Stomach smooth muscle (tissue), 2 donors: ENCODE measurements around the gene MSL3.

Source experiments
- H3K27ac ChIP-seq: one replicate; pipeline ENCODE4 v1.7.0; 2013; ENCODE audit warnings: mild to moderate bottlenecking, low read length, inconsistent platforms
- H3K27me3 ChIP-seq, 2 donors: one replicate each; pipeline ENCODE4 v1.7.0; 2013; ENCODE audit warnings: low read length in 2 of 2; ENCODE audit not compliant: insufficient read depth in 2 of 2, control insufficient read depth in 1 of 2
- H3K36me3 ChIP-seq, 2 donors: one replicate each; pipeline ENCODE4 v1.7.0; 2013; ENCODE audit warnings: low read length in 2 of 2; ENCODE audit not compliant: control insufficient read depth in 2 of 2, insufficient read depth in 2 of 2
- H3K4me1 ChIP-seq: one replicate; pipeline ENCODE4 v1.7.0; 2013; ENCODE audit warnings: low read length; ENCODE audit not compliant: control insufficient read depth, insufficient read depth
- H3K4me3 ChIP-seq, 2 donors: one replicate each; pipeline ENCODE4 v1.7.0; 2013; ENCODE audit warnings: low read length in 2 of 2
- H3K9ac ChIP-seq, 2 donors: one replicate each; pipeline ENCODE4 v1.7.0; 2013; ENCODE audit warnings: low read length in 2 of 2, mild to moderate bottlenecking in 1 of 2
- H3K9me3 ChIP-seq, 2 donors: one replicate each; pipeline ENCODE4 v1.7.0; 2013; ENCODE audit warnings: low read length in 2 of 2; ENCODE audit not compliant: control insufficient read depth in 2 of 2
- donor health status: healthy.
- donor health status: Pancreatic carcinoma.

MSL3 gene

GRCh38 chrX:11757719-11758399 is at the start of gene MSL3:
TSS of gene MSL3 (plus strand) at chrX:11758237. CDS start at chrX:11758264, 27 bp downstream.
- peaks cover 4% of the 10 kb centered on the region for H3K4me1 ChIP-seq
- H3K4me3 ChIP-seq: peak within 1 kb of the TSS; percentile 58 to 87
- H3K27ac ChIP-seq: peak within 1 kb of the TSS; percentile 77
- H3K9me3 ChIP-seq: no peaks in the 10 kb centered on the region
- H3K9ac ChIP-seq: peak within 1 kb of the TSS; percentile 73 to 74
- H3K27me3 ChIP-seq: peaks cover 0 to 6% of the 10 kb centered on the region in 2 donors
- H3K36me3 ChIP-seq: peaks cover 2 to 4% of the 10 kb centered on the region in 2 donors

GRCh38 chrX:11722304-11722703 is 35.7 kb upstream of the MSL3 start:
- Histone ChIP-seq H3K9ac (no peak overlapping the region), H3K4me1 (peaks cover 2% of the 10 kb centered on the region), H3K27ac (no peak overlapping the region), H3K4me3 (no peak overlapping the region), H3K27me3 (no peaks in the 10 kb centered on the region), H3K9me3 (no peaks in the 10 kb centered on the region), H3K36me3 (no peaks in the 10 kb centered on the region)

GRCh38 chrX:11724122-11725017 is 33.7 kb upstream of the MSL3 start:
- Histone ChIP-seq H3K4me3 (peak overlapping the region in 1 of 2 donors; percentile 47), H3K27ac (no peak overlapping the region), H3K4me1 (peaks cover 2% of the 10 kb centered on the region), H3K9ac (no peak overlapping the region), H3K9me3 (no peaks in the 10 kb centered on the region), H3K36me3 (no peaks in the 10 kb centered on the region), H3K27me3 (no peaks in the 10 kb centered on the region)

- H3K27me3 ChIP-seq: no peaks in the 10 kb centered on the region
- H3K27ac ChIP-seq: no peak overlapping the region
- no peaks in the 10 kb centered on the region for H3K36me3 ChIP-seq
- peaks cover 2% of the 10 kb centered on the region for H3K4me1 ChIP-seq
- H3K4me3 ChIP-seq: no peak overlapping the region
- H3K9me3 ChIP-seq: no peaks in the 10 kb centered on the region
- H3K9ac ChIP-seq: no peak overlapping the region
Observed at GRCh38 chrX:11725631-11726442, 32.2 kb upstream of the MSL3 start.

- Histone ChIP-seq H3K4me1 (peaks cover 2% of the 10 kb centered on the region), H3K27ac (no peak overlapping the region), H3K36me3 (no peaks in the 10 kb centered on the region), H3K9me3 (no peaks in the 10 kb centered on the region), H3K9ac (no peak overlapping the region), H3K27me3 (no peaks in the 10 kb centered on the region), H3K4me3 (no peak overlapping the region)
Observed at GRCh38 chrX:11728556-11728955, 29.5 kb upstream of the MSL3 start.

DNA sequence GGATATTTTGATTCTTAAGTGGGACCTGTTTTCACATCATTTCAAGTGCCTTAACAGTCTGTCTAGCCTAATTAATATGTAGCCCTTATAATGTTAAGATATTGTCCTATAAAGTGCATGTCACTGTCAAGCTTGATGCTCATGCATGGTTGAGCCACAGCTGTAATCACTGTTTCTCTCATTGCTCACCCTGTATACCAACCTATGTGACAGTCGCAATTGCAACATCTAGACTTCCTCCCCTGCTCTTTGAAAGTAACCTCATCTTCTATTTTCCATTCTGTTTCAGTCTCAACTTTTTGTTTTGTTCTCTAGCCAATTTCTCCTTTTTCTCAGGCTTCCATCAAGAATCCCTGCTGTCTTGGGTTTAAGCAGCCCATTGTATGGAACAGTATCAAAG is 24.4 kb upstream of the MSL3 start:
- Histone ChIP-seq H3K27me3 (peaks cover 0 to 6% of the 10 kb centered on the region in 2 donors), H3K9me3 (no peaks in the 10 kb centered on the region)

GRCh38 chrX:11739776-11740175 is 18.3 kb upstream of the MSL3 start:
- Histone ChIP-seq H3K9me3 (no peaks in the 10 kb centered on the region), H3K4me3 (no peak overlapping the region), H3K9ac (no peak overlapping the region), H3K4me1 (no peaks in the 10 kb centered on the region), H3K27ac (no peak overlapping the region), H3K36me3 (no peaks in the 10 kb centered on the region), H3K27me3 (peaks cover 0 to 6% of the 10 kb centered on the region in 2 donors)

More for the DNA sequence above, 24.4 kb upstream of the MSL3 start:
- no peaks in the 10 kb centered on the region for H3K4me1 ChIP-seq
- no peak overlapping the region for H3K9ac ChIP-seq
- no peak overlapping the region for H3K4me3 ChIP-seq
- no peak overlapping the region for H3K27ac ChIP-seq
- H3K36me3 ChIP-seq: no peaks in the 10 kb centered on the region

DNA sequence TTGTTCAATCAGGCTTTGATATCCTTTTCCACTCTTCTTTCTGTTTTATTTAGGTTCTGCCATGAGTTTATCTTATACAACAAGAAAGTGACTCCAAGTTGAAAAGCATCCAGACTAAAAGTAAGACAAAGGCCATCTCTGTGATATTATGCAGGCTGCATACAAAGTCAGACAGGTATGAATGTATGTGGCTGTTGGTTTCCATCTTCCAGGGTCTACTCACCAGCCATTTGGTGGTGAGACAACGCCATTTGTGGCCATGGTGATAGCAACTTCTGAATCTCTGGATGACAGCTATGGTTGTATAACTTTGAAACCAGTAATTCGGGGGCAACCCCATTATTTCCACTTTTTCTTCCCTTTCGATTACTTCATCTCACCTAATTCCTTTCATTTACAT is 17.2 kb upstream of the MSL3 start:
- no peak overlapping the region for H3K27ac ChIP-seq
- peaks cover 0 to 4% of the 10 kb centered on the region in 2 donors for H3K27me3 ChIP-seq
- H3K4me3 ChIP-seq: no peak overlapping the region
- no peaks in the 10 kb centered on the region for H3K9me3 ChIP-seq
- H3K9ac ChIP-seq: no peak overlapping the region
- no peaks in the 10 kb centered on the region for H3K36me3 ChIP-seq
- H3K4me1 ChIP-seq: no peaks in the 10 kb centered on the region

DNA sequence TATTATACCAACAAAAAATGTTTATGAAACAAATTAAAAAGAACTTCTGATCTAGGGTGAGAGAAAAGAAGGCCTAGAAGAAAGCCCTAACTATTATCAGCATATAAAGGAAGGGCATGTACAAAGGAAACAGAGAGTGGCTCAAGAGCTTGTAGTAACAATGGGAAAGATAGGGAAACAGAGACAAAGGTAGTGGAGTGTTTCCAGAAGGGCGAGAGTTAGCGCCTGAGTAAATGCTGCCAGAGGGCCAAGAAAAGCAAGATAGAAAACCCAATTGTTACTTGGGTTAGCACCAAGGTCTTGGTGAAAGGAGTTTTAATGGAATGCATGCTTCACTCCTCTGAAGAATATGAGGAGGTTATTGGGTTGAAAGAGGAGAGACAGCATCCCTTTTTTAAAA is 16.5 kb upstream of the MSL3 start:
- Histone ChIP-seq H3K36me3 (no peaks in the 10 kb centered on the region), H3K4me1 (no peaks in the 10 kb centered on the region), H3K9me3 (no peaks in the 10 kb centered on the region), H3K27ac (no peak overlapping the region), H3K4me3 (no peak overlapping the region), H3K9ac (no peak overlapping the region), H3K27me3 (peaks cover 0 to 1% of the 10 kb centered on the region in 2 donors)

DNA sequence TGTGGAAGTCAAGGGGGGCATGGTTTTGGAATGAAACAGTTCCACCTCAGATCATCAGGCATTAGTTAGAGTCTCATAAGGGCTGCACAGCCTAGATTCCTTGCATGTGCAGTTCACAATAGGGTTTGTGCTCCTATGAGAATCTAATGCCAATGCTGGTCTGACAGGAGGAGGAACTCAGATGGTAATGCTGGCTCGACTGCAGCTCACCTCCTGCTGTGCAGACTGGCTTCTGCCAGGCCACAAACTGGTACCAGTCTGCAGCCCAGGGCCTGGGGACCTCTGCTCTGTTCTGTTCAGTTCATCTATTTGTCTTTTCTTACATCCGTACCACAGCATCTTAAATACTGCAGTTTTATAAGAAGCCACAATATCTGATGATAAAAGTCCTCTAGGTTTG is 12.2 kb upstream of the MSL3 start:
- Histone ChIP-seq H3K27ac (no peak overlapping the region), H3K4me1 (no peaks in the 10 kb centered on the region), H3K9me3 (no peaks in the 10 kb centered on the region), H3K27me3 (peaks cover 0 to 3% of the 10 kb centered on the region in 2 donors), H3K36me3 (no peaks in the 10 kb centered on the region), H3K9ac (no peak overlapping the region), H3K4me3 (no peak overlapping the region)
